GM12873 (cell line): ENCODE measurements around the gene GIGYF2.

ENCODE experiments used
- TF ChIP-seq, protein P1 (sequence below): IDR thresholded peaks from 2 replicates; pipeline ENCODE4 v1.5.1; 2012; ENCODE audit warnings: low read depth, mild to moderate bottlenecking, moderate library complexity, low read length, control low read depth; ENCODE audit not compliant: insufficient read depth; ENCODE audit errors: missing control alignments

Gene GIGYF2

DNA sequence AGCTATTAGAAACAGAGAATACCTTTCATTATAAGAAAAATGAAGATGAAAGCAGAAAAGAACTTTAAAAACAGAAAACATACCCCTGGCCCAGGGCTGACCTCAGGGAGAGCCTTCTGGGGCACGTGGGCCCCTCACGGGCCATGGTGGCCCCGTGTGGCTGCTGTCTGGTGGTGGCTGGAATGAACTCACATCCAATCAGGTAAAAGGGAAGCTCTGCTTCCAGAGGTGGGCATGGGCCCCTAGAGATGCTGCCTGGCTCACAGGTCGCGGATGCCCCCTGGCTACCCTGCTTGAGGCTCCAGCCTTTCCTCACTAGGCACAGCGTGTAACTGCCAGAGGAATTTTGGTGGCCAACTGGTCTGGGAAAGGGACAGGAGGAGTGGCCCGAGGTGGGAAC, 189.5 kb downstream of the GIGYF2 start:
- TF ChIP-seq, protein P1, sequence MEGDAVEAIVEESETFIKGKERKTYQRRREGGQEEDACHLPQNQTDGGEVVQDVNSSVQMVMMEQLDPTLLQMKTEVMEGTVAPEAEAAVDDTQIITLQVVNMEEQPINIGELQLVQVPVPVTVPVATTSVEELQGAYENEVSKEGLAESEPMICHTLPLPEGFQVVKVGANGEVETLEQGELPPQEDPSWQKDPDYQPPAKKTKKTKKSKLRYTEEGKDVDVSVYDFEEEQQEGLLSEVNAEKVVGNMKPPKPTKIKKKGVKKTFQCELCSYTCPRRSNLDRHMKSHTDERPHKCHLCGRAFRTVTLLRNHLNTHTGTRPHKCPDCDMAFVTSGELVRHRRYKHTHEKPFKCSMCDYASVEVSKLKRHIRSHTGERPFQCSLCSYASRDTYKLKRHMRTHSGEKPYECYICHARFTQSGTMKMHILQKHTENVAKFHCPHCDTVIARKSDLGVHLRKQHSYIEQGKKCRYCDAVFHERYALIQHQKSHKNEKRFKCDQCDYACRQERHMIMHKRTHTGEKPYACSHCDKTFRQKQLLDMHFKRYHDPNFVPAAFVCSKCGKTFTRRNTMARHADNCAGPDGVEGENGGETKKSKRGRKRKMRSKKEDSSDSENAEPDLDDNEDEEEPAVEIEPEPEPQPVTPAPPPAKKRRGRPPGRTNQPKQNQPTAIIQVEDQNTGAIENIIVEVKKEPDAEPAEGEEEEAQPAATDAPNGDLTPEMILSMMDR, result no peak

- TF ChIP-seq, protein P1, result no peak
Measured at GRCh38 chr2:232887171-232887850, 190.2 kb downstream of the GIGYF2 start.

DNA sequence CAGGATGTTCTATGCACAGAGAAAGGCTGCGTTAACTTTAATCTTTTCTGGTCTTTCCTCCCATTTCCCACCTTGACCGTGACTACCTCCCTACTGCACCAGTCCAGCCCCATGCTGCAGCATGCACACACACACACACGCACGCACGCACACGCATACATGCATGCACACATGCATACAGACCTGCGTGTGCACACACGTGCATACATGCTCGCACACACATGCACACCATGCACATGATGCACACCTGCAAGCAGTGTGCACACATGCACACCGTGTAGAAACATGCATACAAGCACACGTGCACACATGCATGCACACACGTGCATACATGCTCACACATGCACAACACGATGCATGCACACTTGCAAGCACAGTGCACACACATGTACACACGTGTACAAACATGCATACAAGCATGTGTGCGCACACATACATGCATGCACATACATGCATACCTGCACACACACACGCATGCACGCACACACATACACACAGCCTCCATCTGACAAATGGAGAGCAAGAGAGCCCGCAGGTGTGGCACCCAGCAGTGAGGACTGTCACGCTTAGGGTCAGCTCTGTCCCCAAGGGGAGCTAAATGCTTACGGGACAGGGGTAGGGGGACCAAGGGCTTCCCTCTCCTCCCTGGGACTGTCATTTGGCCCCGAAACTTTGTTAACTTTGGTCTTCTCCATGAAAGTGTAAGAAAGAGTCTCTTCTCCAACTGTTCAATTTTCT, 191.1 kb downstream of the GIGYF2 start:
- TF ChIP-seq, protein P1, result no peak

DNA sequence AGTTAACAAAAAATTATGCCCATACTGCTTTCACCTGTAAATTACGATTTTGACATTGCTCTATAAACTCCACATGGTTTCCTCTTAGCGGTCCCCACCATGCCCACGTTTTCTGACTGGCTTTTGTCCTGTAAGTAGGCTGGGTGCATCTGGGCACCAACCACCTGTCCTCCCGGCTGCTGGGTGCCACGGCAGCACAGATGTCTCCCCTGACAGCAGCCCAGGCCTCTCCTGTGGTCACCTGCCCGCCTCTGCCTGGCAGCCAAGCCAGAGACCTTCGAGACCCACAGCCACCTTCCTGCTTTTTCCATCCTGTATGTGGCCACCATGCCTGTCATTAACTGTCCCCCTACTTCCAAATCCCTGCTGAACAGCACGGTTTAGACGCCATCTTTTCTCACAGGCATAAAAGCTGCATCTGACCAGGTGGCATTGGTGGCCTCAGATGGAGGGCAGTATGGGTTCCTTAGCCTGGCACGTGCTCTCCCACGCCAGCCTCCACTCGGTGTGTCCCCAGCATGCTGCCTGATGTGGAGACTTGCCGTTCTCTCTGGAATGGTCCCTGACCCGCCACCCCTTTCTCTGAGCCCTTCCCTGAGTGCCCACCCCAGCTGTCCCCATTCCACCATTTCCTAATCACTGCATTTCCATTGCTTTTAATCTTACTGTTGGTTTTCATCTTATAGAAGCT, 191.9 kb downstream of the GIGYF2 start:
- TF ChIP-seq, protein P1, result no peak

- TF ChIP-seq, protein P1, result no peak
Measured at GRCh38 chr2:232889876-232890401, 192.8 kb downstream of the GIGYF2 start.

DNA sequence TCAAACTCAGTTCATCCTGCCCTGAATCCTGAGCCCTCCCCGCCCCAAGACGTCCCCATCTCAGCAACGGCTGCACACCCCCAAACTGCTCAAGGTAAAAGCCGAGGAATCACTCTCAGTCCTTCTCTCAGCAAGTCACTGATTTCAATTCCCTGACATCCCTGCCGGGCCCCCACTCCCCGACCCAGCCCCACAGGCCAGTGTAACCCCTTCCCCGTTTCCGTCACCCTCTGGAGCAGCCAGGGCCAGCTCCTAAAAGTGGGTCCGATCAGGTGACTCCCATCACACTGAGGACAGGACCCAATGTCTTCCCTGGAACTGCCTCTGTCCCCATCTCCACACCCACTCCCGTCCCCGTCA, 193.4 kb downstream of the GIGYF2 start:
- TF ChIP-seq, protein P1, result no peak
